Neural cell (in vitro differentiated cells): ENCODE data around the gene LRRC8B. TPM values are rescaled to one million over a fixed set of nuclear protein-coding genes. Genes with fewer than 3 reads are reported as not detected.

Source experiments
- H2AFZ ChIP-seq: fragments of 200-600, 300-800 bp; sonication (generic), shearing (Covaris generic); 2 replicates; pipeline ENCODE4 v1.6.0; 2014; ENCODE audit warnings: low read depth, mild to moderate bottlenecking, antibody characterized with exemption, low read length, moderate library complexity
- H3F3A ChIP-seq: fragments of 200-600 bp; shearing (Covaris generic); 2 replicates; pipeline ENCODE4 v1.6.1; 2016; ENCODE audit warnings: mild to moderate bottlenecking, moderate library complexity, mixed read lengths, antibody characterized with exemption, low read length; ENCODE audit not compliant: insufficient read depth, poor library complexity, severe bottlenecking
- H3K27ac ChIP-seq: fragments of 200-600, 300-800 bp; sonication (generic), shearing (Covaris generic); 2 replicates; pipeline ENCODE4 v1.5.1; 2014; ENCODE audit warnings: mild to moderate bottlenecking, low read length, moderate library complexity
- H3K27me3 ChIP-seq: fragments of 300-800, 200-600 bp; sonication (generic), shearing (Covaris generic); 2 replicates; pipeline ENCODE4 v1.6.0; 2014; ENCODE audit warnings: mild to moderate bottlenecking, low read depth, low read length, moderate library complexity; ENCODE audit not compliant: insufficient read depth
- H3K36me3 ChIP-seq: fragments of 300-800, 200-600 bp; sonication (generic), shearing (Covaris generic); 2 replicates; pipeline ENCODE4 v1.5.1; 2014; ENCODE audit warnings: mild to moderate bottlenecking, antibody characterized with exemption, low read length, moderate library complexity; ENCODE audit not compliant: insufficient read depth
- H3K4me2 ChIP-seq: fragments of 300-800, 200-600 bp; sonication (generic), shearing (Covaris generic); 2 replicates; pipeline ENCODE4 v1.6.0; 2014; ENCODE audit warnings: mild to moderate bottlenecking, low read length
- H3K4me3 ChIP-seq: fragments of 300-800, 200-600 bp; sonication (generic), shearing (Covaris generic); 2 replicates; pipeline ENCODE4 v1.5.1; 2014; ENCODE audit warnings: mild to moderate bottlenecking, low read length, moderate library complexity
- H3K79me2 ChIP-seq: fragments of 200-600 bp; shearing (Covaris generic); replicated peaks from 2 replicates; pipeline ENCODE4 v1.6.0; 2014; ENCODE audit warnings: mild to moderate bottlenecking, low read length, moderate library complexity; ENCODE audit not compliant: insufficient read depth
- H3K9ac ChIP-seq: fragments of 300-800, 200-600 bp; sonication (generic), shearing (Covaris generic); 2 replicates; pipeline ENCODE4 v1.6.1; 2016; ENCODE audit warnings: mild to moderate bottlenecking, low read length, mixed read lengths
- H3K9me2 ChIP-seq: fragments of 200-600 bp; shearing (Covaris generic); 2 replicates; pipeline ENCODE4 v1.6.1; 2016; ENCODE audit warnings: mild to moderate bottlenecking, low read length, mixed read lengths; ENCODE audit not compliant: insufficient read depth
- H3K9me3 ChIP-seq: fragments of 200-600, 300-800 bp; sonication (generic), shearing (Covaris generic); 2 replicates; pipeline ENCODE4 v1.6.1; 2016; ENCODE audit warnings: mild to moderate bottlenecking, mixed run types, low read length, moderate library complexity, mixed read lengths
- H4K20me1 ChIP-seq: fragments of 200-600 bp; shearing (Covaris generic); 2 replicates; pipeline ENCODE4 v1.6.1; 2016; ENCODE audit warnings: mild to moderate bottlenecking, mixed run types; ENCODE audit not compliant: insufficient read depth
- CTCF ChIP-seq: fragments of 450-650 bp; IDR thresholded peaks from 2 replicates; pipeline ENCODE4 v1.5.1; 2014; ENCODE audit warnings: antibody characterized with exemption, mild to moderate bottlenecking, moderate library complexity; ENCODE audit not compliant: poor library complexity, severe bottlenecking
- EP300 ChIP-seq: fragments of 450-650 bp; conservative IDR thresholded peaks from 2 replicates; pipeline ENCODE4 v1.6.1; 2014; ENCODE audit warnings: antibody characterized with exemption, mild to moderate bottlenecking, moderate library complexity; ENCODE audit not compliant: poor library complexity, severe bottlenecking
- EZH2 ChIP-seq: fragments of 200-600, 300-800 bp; shearing (Covaris generic), sonication (generic); IDR thresholded peaks from 2 replicates; pipeline ENCODE4 v1.6.1; 2014; ENCODE audit warnings: antibody characterized with exemption, low read length, borderline replicate concordance, mild to moderate bottlenecking; ENCODE audit not compliant: insufficient read depth, poor library complexity, severe bottlenecking
- MXI1 ChIP-seq: fragments of 450-650 bp; conservative IDR thresholded peaks from 2 replicates; pipeline ENCODE4 v1.6.1; 2014; ENCODE audit warnings: antibody characterized with exemption, mild to moderate bottlenecking; ENCODE audit not compliant: poor library complexity, severe bottlenecking
- POLR2AphosphoS5 ChIP-seq: IDR thresholded peaks from 2 replicates; pipeline ENCODE4 v1.6.1; 2012
- REST ChIP-seq: IDR thresholded peaks from 2 replicates; pipeline ENCODE4 v1.6.1; 2012; ENCODE audit warnings: borderline replicate concordance
- SMC3 ChIP-seq: fragments of 450-650 bp; conservative IDR thresholded peaks from 2 replicates; pipeline ENCODE4 v1.6.1; 2014; ENCODE audit warnings: antibody characterized with exemption, mild to moderate bottlenecking, moderate library complexity; ENCODE audit not compliant: poor library complexity
- TAF1 ChIP-seq: IDR thresholded peaks from 2 replicates; pipeline ENCODE4 v1.6.1; 2012; ENCODE audit warnings: low read depth
- polyA plus RNA-seq: library from polyadenylated mRNA; depleted of rRNA; stranded (reverse); fragments of >200 nt; gene quantifications from 2 replicates; pipeline ENCODE4 v1.2.3, GENCODE V29; 2014

The LRRC8B gene
- polyA plus RNA-seq, 1 donor from 2014 or later: 15.9 TPM

DNA sequence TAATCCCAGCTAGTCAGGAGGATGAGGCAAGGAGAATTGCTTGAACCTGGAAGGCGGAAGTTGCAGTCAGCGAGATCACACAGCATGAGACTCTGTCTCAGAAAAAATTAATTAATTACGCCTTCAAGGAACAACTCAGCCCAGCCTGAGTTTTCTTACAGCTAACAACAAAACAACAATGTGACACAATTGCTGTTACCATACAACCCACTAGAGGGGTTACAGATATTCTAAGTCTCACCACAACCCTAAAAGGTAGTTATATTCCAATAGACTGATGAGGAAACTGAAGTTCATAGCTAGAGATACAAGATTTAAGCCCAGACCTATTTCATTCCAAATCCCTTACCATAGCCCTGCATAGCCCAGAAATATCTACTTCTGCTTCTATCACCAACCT lies 105.4 kb downstream of the LRRC8B start:
- no peak for TF ChIP-seq CTCF
- Histone ChIP-seq H3K27ac (no peak overlapping the region), H4K20me1 (no peaks in the 10 kb centered on the region)

GRCh38 chr1:89631816-89632656 lies 107.4 kb downstream of the LRRC8B start:
- Histone ChIP-seq H3K36me3 (no peaks in the 10 kb centered on the region), H3F3A (no peaks in the 10 kb centered on the region), H3K9me2 (no peaks in the 10 kb centered on the region), H3K4me2 (peak overlapping the region; percentile 49), H3K79me2 (no peaks in the 10 kb centered on the region), H3K27ac (peak overlapping the region; percentile 50), H3K9me3 (no peaks in the 10 kb centered on the region), H3K4me3 (peak overlapping the region; percentile 76), H2AFZ (peak overlapping the region; percentile 67), H4K20me1 (no peaks in the 10 kb centered on the region), H3K9ac (peak overlapping the region; percentile 70), H3K27me3 (peaks cover 17% of the 10 kb centered on the region)
- TF ChIP-seq EP300 (no peak), SMC3 (no peak), TAF1 (no peak), EZH2 (no peak), CTCF (no peak), MXI1 (no peak), POLR2AphosphoS5 (no peak), REST (no peak)

More for the DNA sequence above, 105.4 kb downstream of the LRRC8B start:
- no peak overlapping the region for H3K4me3 ChIP-seq
- H3K79me2 ChIP-seq: no peaks in the 10 kb centered on the region
- H3K4me2 ChIP-seq: no peak overlapping the region
- H3K36me3 ChIP-seq: no peaks in the 10 kb centered on the region
- peaks cover 17% of the 10 kb centered on the region for H3K27me3 ChIP-seq
- H3K9me2 ChIP-seq: no peaks in the 10 kb centered on the region
- H2AFZ ChIP-seq: no peak overlapping the region
- H3F3A ChIP-seq: no peaks in the 10 kb centered on the region
- H3K9me3 ChIP-seq: no peaks in the 10 kb centered on the region
- H3K9ac ChIP-seq: no peak overlapping the region
